ENCODE data around the gene PAH. TPM values are rescaled to one million over a fixed set of nuclear protein-coding genes. Genes with fewer than 3 reads are reported as not detected.

Gene PAH
- not detected for total RNA-seq (2021; fragmentation: NEBNext Ultra II Directional; extraction: Animal tissue kit (Norgen Biotek cat#: 25700))
- long read RNA-seq = 0 reads

DNA sequence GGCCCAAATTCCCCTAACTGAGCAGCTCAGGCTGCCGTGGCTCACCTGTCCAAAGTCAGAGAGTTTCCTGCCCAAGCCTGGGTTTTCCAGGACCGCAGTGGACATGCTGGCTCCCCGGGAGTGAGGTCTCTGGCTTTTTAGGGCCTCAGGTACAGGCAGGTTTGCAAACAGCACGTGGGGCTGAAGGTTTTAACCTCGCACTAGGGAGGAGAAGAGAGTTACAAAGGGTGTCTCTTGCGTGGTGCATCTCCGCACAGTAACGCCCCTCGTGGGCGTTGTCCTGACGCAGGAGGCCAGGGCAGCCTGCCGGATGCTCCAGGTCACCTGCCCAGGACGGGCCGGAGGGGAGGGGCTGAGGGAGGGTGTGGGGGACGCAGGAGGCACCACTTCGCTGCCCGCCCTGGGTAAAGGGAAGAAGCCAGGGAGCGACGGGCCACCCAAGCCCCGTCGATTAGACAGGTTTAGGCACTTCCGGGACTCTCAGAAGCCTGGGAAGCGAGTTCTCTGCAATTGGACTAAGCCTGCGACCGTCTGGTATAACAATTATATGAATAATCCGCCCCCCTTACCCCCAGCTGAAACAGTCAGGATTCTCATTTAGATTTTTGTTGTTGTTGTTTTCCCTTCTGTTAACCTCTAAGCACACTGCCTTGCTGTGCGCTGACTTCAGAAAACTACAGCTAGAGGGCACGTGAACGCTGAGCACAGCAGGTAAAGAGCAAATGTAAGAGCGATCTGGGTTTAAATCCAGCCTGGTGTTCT lies at the start of gene PAH:
PAH (minus strand) TSS at position 219 of the 762 bp plus-strand sequence; CDS start at position 105, 114 bp downstream.
- TF ChIP-seq CTCF (IDR thresholded peaks at IDR 0.05) = no peak
- no peak within 1 kb of the TSS for H3K27ac Mint-ChIP-seq
- no peaks in the 10 kb centered on the region for H3K36me3 Mint-ChIP-seq (ENCODE audit: low read depth)
- no peaks in the 10 kb centered on the region for H3K4me1 Mint-ChIP-seq (ENCODE audit: low read depth)
- peaks cover 21% of the 10 kb centered on the region for H3K9me3 Mint-ChIP-seq
- no peak for DNase-seq
- no peak within 1 kb of the TSS for H3K4me3 Mint-ChIP-seq
- no peaks in the 10 kb centered on the region; the same call in 1 of the 2 replicates for H3K27me3 Mint-ChIP-seq (ENCODE audit: insufficient read depth)

DNA sequence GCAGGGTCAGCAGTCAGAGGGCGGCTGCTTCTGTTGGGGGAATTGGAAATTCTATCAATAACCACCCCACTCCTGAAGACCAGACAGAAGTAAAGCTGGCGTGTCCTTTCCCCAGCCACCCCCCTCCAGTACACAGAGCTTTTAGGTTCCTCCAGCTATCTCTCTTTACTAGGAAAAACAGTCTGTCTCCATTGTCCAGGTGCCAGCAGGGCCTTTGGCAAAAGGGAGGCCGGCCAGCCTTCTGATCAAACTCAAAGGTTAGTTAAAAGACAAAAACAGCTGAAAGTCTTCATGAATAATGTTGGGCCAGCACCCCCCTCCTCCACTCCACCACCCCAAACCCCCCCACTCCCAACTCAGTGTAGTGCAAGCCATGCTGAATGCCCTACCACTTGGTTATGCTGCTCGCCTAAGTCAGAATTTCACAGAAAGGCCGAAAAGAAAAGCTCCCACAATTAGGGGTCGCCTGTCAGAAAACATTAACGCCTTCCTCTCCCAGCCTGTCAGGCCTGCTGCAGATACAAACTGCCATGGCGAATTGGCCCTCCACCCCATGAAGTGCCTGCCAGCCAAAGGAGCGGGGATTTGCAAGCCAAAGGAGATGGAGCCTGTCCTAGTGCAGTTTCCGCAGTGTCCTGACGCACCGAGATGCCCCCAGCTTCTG lies 49.3 kb upstream of the PAH start:
- no peak for TF ChIP-seq CTCF (IDR thresholded peaks at IDR 0.05)
- Mint-ChIP-seq H3K27ac (no peak overlapping the region), H3K4me3 (no peak overlapping the region), H3K27me3 (ENCODE audit: insufficient read depth) (peaks cover 25% of the 10 kb centered on the region), H3K36me3 (ENCODE audit: low read depth) (no peaks in the 10 kb centered on the region), H3K4me1 (ENCODE audit: low read depth) (no peaks in the 10 kb centered on the region), H3K9me3 (no peaks in the 10 kb centered on the region; the same call in 1 of the 2 replicates)
- no peak for DNase-seq

GRCh38 chr12:102965281-102966155 lies 48.5 kb upstream of the PAH start:
- H3K9me3 Mint-ChIP-seq = no peaks in the 10 kb centered on the region
- H3K27ac Mint-ChIP-seq = no peak overlapping the region
- no peak overlapping the region for H3K4me3 Mint-ChIP-seq
- peaks cover 28% of the 10 kb centered on the region for H3K27me3 Mint-ChIP-seq (ENCODE audit: insufficient read depth)
- no peaks in the 10 kb centered on the region for H3K36me3 Mint-ChIP-seq (ENCODE audit: low read depth)
- TF ChIP-seq CTCF (IDR thresholded peaks at IDR 0.05) = no peak
- DNase-seq = no peak
- no peaks in the 10 kb centered on the region for H3K4me1 Mint-ChIP-seq (ENCODE audit: low read depth)

DNA sequence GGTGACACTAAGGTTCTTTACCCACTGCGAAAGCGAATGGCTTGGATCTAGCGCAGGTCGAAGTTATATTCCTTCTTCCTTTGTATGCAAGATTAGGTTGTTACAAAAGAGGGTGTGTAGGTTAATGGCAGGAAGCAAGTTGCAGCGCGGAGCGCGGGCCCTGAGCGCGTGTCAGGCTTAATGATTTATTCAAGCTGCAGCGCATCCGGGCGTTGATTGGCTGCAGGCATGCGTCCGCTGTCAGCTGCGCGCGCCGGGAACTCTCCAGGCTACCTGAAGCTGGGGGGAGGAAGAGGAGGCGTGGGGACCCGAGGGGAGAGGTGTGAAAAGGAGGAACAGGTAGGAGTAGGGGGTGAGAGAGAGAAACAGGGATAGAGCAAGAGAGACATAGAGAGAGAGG lies 47.8 kb upstream of the PAH start:
- H3K4me3 Mint-ChIP-seq = no peak overlapping the region
- H3K36me3 Mint-ChIP-seq (ENCODE audit: low read depth) = no peaks in the 10 kb centered on the region
- no peaks in the 10 kb centered on the region for H3K4me1 Mint-ChIP-seq (ENCODE audit: low read depth)
- TF ChIP-seq CTCF (IDR thresholded peaks at IDR 0.05) = no peak
- no peak overlapping the region for H3K27ac Mint-ChIP-seq
- no peak for DNase-seq
- peaks cover 30% of the 10 kb centered on the region for H3K27me3 Mint-ChIP-seq (ENCODE audit: insufficient read depth)
- H3K9me3 Mint-ChIP-seq = no peaks in the 10 kb centered on the region

- H3K9me3 Mint-ChIP-seq = no peaks in the 10 kb centered on the region
- DNase-seq = no peak
- no peak for TF ChIP-seq CTCF (IDR thresholded peaks at IDR 0.05)
- peaks cover 41% of the 10 kb centered on the region for H3K27me3 Mint-ChIP-seq (ENCODE audit: insufficient read depth)
- no peaks in the 10 kb centered on the region for H3K36me3 Mint-ChIP-seq (ENCODE audit: low read depth)
- H3K27ac Mint-ChIP-seq = no peak overlapping the region
- H3K4me1 Mint-ChIP-seq (ENCODE audit: low read depth) = no peaks in the 10 kb centered on the region
- H3K4me3 Mint-ChIP-seq = no peak overlapping the region
These were observed 46.8 kb upstream of the PAH start for GRCh38 chr12:102963796-102964195.
